Immature natural killer cell (primary cell): ENCODE results near the gene HIVEP1. TPM values are rescaled to one million over a fixed set of nuclear protein-coding genes. Genes with fewer than 3 reads are reported as not detected.
"Not testable (repeated sequence)": the region's sequence is repeated elsewhere in the genome, so short reads cannot be mapped to it uniquely, and the experiment has no call there.

Source experiments
- DNase-seq, 3 donors: peaks; one replicate each; pipeline ENCODE4 v3.0.0; 2022; ENCODE audit warnings: mixed read lengths in 1 of 3
- H3K27ac Mint-ChIP-seq, 6 donors: one replicate each; pipeline ENCODE4 v1.8.0; 2020; ENCODE audit warnings: mixed read lengths in 6 of 6, mild to moderate bottlenecking in 5 of 6, inconsistent platforms in 4 of 6, moderate library complexity in 3 of 6
- H3K27me3 Mint-ChIP-seq, 3 donors: one replicate each; pipeline ENCODE4 v1.8.0; 2020 to 2021; ENCODE audit warnings: low read depth in 3 of 3, mild to moderate bottlenecking in 3 of 3, mixed read lengths in 3 of 3, moderate library complexity in 3 of 3, inconsistent platforms in 1 of 3
- H3K36me3 Mint-ChIP-seq, 3 donors: one replicate each; pipeline ENCODE4 v1.8.0; 2020; ENCODE audit warnings: mixed read lengths in 3 of 3, inconsistent platforms in 2 of 3, mild to moderate bottlenecking in 2 of 3
- H3K4me1 Mint-ChIP-seq, 2 donors: one replicate each; pipeline ENCODE4 v1.8.0; 2020; ENCODE audit warnings: inconsistent platforms in 2 of 2, mild to moderate bottlenecking in 2 of 2, mixed read lengths in 2 of 2, moderate library complexity in 1 of 2
- H3K4me3 Mint-ChIP-seq, 5 donors: one replicate each; pipeline ENCODE4 v1.8.0; 2020; ENCODE audit warnings: mild to moderate bottlenecking in 5 of 5, mixed read lengths in 5 of 5, inconsistent platforms in 3 of 5, moderate library complexity in 3 of 5
- H3K9me3 Mint-ChIP-seq, 6 donors: one replicate each; pipeline ENCODE4 v1.8.0; 2020; ENCODE audit warnings: mild to moderate bottlenecking in 6 of 6, mixed read lengths in 6 of 6, inconsistent platforms in 4 of 6, moderate library complexity in 3 of 6
- polyA plus RNA-seq, 3 donors: library from polyadenylated mRNA; unstranded; fragments of 300-500 nt; fragmentation: Illumina TruSeq; gene quantifications; one replicate each; pipeline ENCODE4 v1.2.3, GENCODE V29; 2021

HIVEP1 gene
- polyA plus RNA-seq, 3 donors from 2014 or later = 1.9 to 5.5 TPM; not detected in 1

- Mint-ChIP-seq H3K9me3 (no peaks in the 10 kb centered on the region), H3K27me3 (peaks cover 0 to 4% (median 0%) of the 10 kb centered on the region in 3 donors), H3K4me3 (peak overlapping the region in 3 of 5 donors; percentile 0 to 57 (median 51)), H3K36me3 (peaks cover 14 to 22% (median 18%) of the 10 kb centered on the region in 3 donors), H3K27ac (peak overlapping the region in 5 of 6 donors; percentile 18 to 72 (median 29)), H3K4me1 (peaks cover 18 to 20% of the 10 kb centered on the region in 2 donors)
- DNase-seq = peak; percentile 21 to 39 (median 37)
These were observed 151.0 kb downstream of the HIVEP1 start for GRCh38 chr6:12163149-12163548.

DNA sequence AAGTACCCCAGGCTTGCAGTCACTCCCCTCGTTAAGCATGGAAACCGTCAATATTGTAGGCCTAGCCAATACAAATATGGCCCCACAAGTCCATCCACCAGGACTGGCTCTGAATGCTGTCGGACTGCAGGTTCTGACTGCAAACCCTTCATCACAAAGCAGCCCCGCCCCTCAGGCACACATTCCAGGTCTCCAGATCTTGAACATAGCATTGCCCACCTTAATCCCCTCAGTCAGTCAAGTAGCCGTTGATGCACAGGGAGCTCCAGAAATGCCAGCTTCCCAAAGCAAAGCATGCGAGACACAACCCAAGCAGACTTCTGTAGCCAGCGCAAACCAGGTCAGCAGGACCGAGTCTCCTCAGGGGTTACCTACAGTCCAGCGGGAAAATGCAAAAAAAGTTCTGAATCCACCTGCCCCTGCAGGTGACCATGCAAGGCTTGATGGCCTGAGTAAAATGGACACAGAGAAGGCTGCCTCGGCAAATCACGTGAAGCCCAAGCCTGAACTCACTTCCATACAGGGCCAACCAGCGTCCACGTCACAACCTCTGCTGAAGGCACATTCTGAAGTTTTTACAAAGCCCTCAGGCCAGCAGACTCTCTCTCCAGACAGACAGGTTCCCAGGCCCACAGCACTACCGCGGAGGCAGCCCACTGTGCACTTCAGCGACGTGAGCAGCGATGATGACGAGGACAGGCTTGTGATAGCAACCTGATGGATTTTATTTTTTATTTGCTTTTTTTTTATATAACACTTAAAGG, 151.8 kb downstream of the HIVEP1 start:
- H3K27ac Mint-ChIP-seq = peak overlapping the region in 2 of 6 donors; percentile 18 to 72
- H3K36me3 Mint-ChIP-seq = peaks cover 11 to 22% (median 18%) of the 10 kb centered on the region in 3 donors
- peaks cover 18 to 20% of the 10 kb centered on the region in 2 donors for H3K4me1 Mint-ChIP-seq
- peaks cover 0 to 4% (median 0%) of the 10 kb centered on the region in 3 donors for H3K27me3 Mint-ChIP-seq
- DNase-seq = no peak
- no peaks in the 10 kb centered on the region for H3K9me3 Mint-ChIP-seq
- peak overlapping the region in 1 of 5 donors; percentile 51 for H3K4me3 Mint-ChIP-seq

- Mint-ChIP-seq H3K27ac (no peak overlapping the region), H3K27me3 (peaks cover 0 to 4% (median 0%) of the 10 kb centered on the region in 3 donors), H3K4me1 (peaks cover 18 to 20% of the 10 kb centered on the region in 2 donors), H3K4me3 (no peak overlapping the region), H3K36me3 (peaks cover 11 to 22% (median 18%) of the 10 kb centered on the region in 3 donors), H3K9me3 (no peaks in the 10 kb centered on the region)
- DNase-seq = no peak
These were observed 152.3 kb downstream of the HIVEP1 start for GRCh38 chr6:12164508-12164770.

- Mint-ChIP-seq H3K27ac (no peak overlapping the region), H3K4me1 (peaks cover 18 to 20% of the 10 kb centered on the region in 2 donors)
These were observed 153.2 kb downstream of the HIVEP1 start for GRCh38 chr6:12165297-12165696.

DNA sequence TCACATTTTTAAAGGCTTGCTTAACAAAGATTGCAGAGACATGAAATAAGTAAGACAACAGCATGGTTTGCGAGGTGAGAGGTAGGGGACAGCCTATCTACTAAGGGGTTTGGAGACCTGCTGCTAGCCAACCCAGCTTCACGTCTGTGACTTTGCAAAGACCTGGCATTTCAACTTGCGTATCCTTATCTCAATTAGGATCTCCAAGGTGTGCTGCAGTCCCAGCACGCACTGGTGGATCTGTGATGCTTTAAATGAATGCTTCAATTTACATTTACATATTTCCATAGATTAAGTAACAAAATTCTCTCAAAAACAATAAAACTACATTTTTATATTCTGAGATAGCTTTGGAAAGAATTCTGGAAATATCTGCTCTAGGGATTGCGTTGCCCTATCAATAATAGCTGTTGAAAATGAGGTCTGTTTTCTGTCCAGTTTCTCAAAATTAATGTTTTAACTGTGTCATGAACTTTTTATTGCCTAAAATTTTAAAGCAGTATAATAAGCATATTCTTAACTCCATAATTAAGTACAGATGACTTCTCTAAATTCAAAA, 153.7 kb downstream of the HIVEP1 start:
- Mint-ChIP-seq H3K27me3 (peaks cover 0 to 4% (median 0%) of the 10 kb centered on the region in 3 donors), H3K4me1 (peaks cover 18 to 20% of the 10 kb centered on the region in 2 donors), H3K9me3 (no peaks in the 10 kb centered on the region), H3K36me3 (peaks cover 11 to 22% (median 13%) of the 10 kb centered on the region in 3 donors), H3K4me3 (no peak overlapping the region), H3K27ac (no peak overlapping the region)
- DNase-seq = no peak

More at GRCh38 chr6:12165297-12165696, 153.2 kb downstream of the HIVEP1 start:
- H3K9me3 Mint-ChIP-seq = no peaks in the 10 kb centered on the region
- no peak for DNase-seq
- peaks cover 11 to 22% (median 14%) of the 10 kb centered on the region in 3 donors for H3K36me3 Mint-ChIP-seq
- H3K4me3 Mint-ChIP-seq = no peak overlapping the region
- H3K27me3 Mint-ChIP-seq = peaks cover 0 to 4% (median 0%) of the 10 kb centered on the region in 3 donors

DNA sequence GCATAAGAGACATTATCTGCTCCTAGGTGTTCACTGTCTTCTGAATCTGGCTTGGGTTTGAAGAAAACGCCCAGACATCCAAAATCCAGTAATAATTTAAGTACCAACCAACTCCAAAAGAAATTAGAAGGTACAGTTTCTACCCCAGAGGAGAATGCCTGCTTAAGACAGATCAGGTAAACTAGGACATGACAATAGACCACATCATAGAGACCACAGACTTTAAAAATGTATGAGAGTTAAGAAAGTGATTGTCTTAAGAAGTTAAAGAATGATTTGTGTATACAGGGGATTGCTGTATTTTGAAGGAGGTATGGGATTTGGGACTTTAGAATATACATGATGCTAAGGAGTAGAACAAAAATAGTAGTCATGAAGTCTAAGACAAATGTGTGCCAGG, 157.3 kb downstream of the HIVEP1 start:
- H3K4me3 Mint-ChIP-seq = no peak overlapping the region
- H3K9me3 Mint-ChIP-seq = no peaks in the 10 kb centered on the region
- no peak for DNase-seq
- H3K4me1 Mint-ChIP-seq = no peaks in the 10 kb centered on the region
- H3K27ac Mint-ChIP-seq = no peak overlapping the region
- no peaks in the 10 kb centered on the region for H3K27me3 Mint-ChIP-seq
- peaks cover 0 to 5% (median under 1%) of the 10 kb centered on the region in 3 donors for H3K36me3 Mint-ChIP-seq

DNA sequence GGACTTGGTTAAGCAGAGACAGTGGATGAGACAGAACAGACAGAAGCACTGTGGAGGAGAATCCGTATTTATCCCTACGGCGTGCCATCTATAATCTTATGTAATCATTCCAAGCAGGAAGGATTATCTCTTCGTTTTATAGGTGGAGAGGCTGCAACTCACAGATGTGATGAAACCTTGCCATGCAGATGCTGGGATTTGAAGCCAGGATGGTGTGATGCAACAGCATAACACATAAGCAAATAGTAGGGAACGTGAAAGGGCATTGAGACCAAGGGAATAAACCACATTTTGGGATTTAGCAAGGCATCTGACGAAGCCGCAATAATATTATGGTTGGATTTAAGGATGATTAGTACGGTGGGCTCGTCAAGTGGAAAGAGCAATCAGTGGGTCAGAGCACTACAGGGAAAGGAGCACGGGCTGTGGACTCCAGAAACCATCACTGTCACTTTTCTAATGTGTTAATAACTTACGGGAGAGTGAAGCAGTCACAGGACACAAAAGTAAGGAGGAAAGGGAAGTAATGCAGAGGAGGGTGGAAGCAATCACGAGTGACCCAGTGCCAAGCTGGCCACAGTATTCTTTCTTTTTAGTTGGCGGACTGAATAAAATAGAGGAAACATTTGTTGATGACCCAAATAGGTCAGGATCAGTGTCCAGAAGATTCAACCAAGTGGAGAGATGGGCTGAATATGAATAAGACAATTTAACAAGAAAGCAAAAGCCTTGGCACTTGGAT, 158.4 kb downstream of the HIVEP1 start:
- H3K9me3 Mint-ChIP-seq = no peaks in the 10 kb centered on the region

DNA sequence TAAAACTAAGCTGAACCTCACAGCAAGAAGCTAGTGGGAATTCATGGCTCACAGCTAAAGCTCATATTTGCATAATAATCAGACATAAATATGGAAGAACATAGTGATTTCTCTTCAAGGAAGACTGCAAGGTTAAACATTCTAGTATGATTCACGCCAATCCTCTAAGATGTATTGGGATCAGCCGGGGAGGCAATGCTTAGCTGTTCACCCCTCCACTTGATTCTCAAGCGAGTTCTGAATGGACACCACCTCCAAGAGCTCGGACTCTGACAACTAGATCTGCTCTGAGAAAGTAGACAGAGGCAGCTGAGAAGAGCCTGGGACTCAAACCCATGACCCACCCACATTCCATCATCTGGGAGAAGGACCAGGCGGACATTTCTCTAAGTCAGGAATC, 159.6 kb downstream of the HIVEP1 start:
- Mint-ChIP-seq H3K9me3 (peaks cover 0 to 1% (median 0%) of the 10 kb centered on the region in 6 donors), H3K27ac (no peak overlapping the region), H3K36me3 (peaks cover 0 to 2% (median 0%) of the 10 kb centered on the region in 3 donors), H3K27me3 (peaks cover 0 to under 1% (median 0%) of the 10 kb centered on the region in 3 donors), H3K4me1 (no peaks in the 10 kb centered on the region), H3K4me3 (no peak overlapping the region)
- DNase-seq = no peak

More for the DNA sequence above, 158.4 kb downstream of the HIVEP1 start:
- Mint-ChIP-seq H3K27ac (no peak overlapping the region), H3K4me1 (no peaks in the 10 kb centered on the region), H3K36me3 (no peaks in the 10 kb centered on the region), H3K4me3 (no peak overlapping the region), H3K27me3 (no peaks in the 10 kb centered on the region)
- DNase-seq = no peak

GRCh38 chr6:12172572-12172971, 160.5 kb downstream of the HIVEP1 start:
- H3K36me3 Mint-ChIP-seq = peaks cover 0 to 3% (median 3%) of the 10 kb centered on the region in 3 donors
- H3K4me3 Mint-ChIP-seq = no peak overlapping the region
- no peak for DNase-seq
- H3K27me3 Mint-ChIP-seq = peaks cover 0 to 6% (median 0%) of the 10 kb centered on the region in 3 donors
- no peaks in the 10 kb centered on the region for H3K4me1 Mint-ChIP-seq
- peaks cover 0 to 3% (median 0%) of the 10 kb centered on the region in 6 donors for H3K9me3 Mint-ChIP-seq
- no peak overlapping the region for H3K27ac Mint-ChIP-seq

GRCh38 chr6:12173181-12173580, 161.1 kb downstream of the HIVEP1 start:
- Mint-ChIP-seq H3K27me3 (peaks cover 0 to 6% (median 0%) of the 10 kb centered on the region in 3 donors), H3K4me1 (no peaks in the 10 kb centered on the region), H3K9me3 (peaks cover 0 to 3% (median 0%) of the 10 kb centered on the region in 6 donors), H3K27ac (no peak overlapping the region), H3K36me3 (peaks cover 0 to 3% (median 3%) of the 10 kb centered on the region in 3 donors), H3K4me3 (no peak overlapping the region)
- no peak for DNase-seq

- no peak overlapping the region for H3K4me3 Mint-ChIP-seq
- peaks cover 0 to 6% (median 0%) of the 10 kb centered on the region in 3 donors for H3K27me3 Mint-ChIP-seq
- H3K36me3 Mint-ChIP-seq = peaks cover 0 to 3% (median 3%) of the 10 kb centered on the region in 3 donors
- no peak overlapping the region for H3K27ac Mint-ChIP-seq
- no peaks in the 10 kb centered on the region for H3K4me1 Mint-ChIP-seq
- peaks cover 0 to 3% (median 0%) of the 10 kb centered on the region in 6 donors for H3K9me3 Mint-ChIP-seq
- DNase-seq = no peak
These were observed 161.5 kb downstream of the HIVEP1 start for GRCh38 chr6:12173661-12174060.

DNA sequence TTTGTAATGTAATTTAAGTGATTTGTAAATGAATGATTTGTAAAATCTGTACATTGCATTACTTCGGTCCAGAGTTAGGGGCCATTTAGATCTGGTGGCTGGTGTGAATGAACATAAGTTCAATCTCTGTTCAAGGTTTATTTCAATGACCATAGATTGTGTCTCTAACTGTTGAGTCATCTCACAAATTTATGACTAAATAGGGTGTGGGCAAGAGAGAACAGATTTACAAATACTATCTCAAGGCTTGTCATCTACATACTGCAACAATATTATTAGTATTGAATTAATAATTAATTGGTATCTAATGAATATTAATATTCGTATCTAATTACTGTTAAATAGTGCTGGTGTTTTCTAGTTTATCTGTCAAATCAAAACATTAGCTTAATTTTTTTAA, 162.8 kb downstream of the HIVEP1 start:
- H3K4me3 Mint-ChIP-seq = no peak overlapping the region
- no peak for DNase-seq
- H3K4me1 Mint-ChIP-seq = no peaks in the 10 kb centered on the region
- peaks cover 0 to 6% (median 0%) of the 10 kb centered on the region in 3 donors for H3K27me3 Mint-ChIP-seq
- H3K36me3 Mint-ChIP-seq = peaks cover 0 to 3% (median 3%) of the 10 kb centered on the region in 3 donors
- H3K9me3 Mint-ChIP-seq = peaks cover 0 to 3% (median 0%) of the 10 kb centered on the region in 6 donors
- no peak overlapping the region for H3K27ac Mint-ChIP-seq

- Mint-ChIP-seq H3K4me1 (no peaks in the 10 kb centered on the region), H3K9me3 (peaks cover 0 to 3% (median 0%) of the 10 kb centered on the region in 6 donors), H3K4me3 (no peak overlapping the region), H3K27ac (no peak overlapping the region), H3K27me3 (peaks cover 0 to 6% (median 0%) of the 10 kb centered on the region in 3 donors), H3K36me3 (peaks cover 0 to 3% (median 3%) of the 10 kb centered on the region in 3 donors)
- DNase-seq = no peak
These were observed 163.5 kb downstream of the HIVEP1 start for GRCh38 chr6:12175626-12176025.

DNA sequence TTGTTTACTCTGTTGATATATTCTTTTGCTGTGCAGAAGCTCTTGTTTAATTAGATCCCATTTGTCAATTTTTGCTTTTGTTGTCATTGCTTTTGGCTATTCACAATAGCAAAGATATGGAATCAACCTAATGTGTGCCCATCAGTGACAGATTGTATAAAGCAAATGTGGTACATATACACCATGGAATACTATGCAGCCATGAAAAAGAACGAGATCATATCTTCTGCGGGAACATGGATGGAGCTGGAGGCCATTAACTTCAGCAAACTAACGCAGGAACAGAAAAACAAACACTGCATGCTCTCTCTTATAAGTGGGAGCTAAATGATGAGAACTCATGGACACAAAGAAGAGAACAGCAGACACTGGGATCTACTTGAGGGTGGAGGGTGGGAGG, 164.7 kb downstream of the HIVEP1 start:
- DNase-seq, H3K4me1 Mint-ChIP-seq, H3K9me3 Mint-ChIP-seq, H3K36me3 Mint-ChIP-seq, H3K27ac Mint-ChIP-seq, H3K27me3 Mint-ChIP-seq, H3K4me3 Mint-ChIP-seq: not testable (repeated sequence)
